CD4-positive, alpha-beta T cell treated with Interferon gamma for 1 hour (primary cell): ENCODE measurements around the gene CPNE5.
A peak's percentile ranks its signal among the peaks of the same experiment; 100 is the strongest.

Experiments
- DNase-seq: peaks from one replicate; pipeline ENCODE4 v3.0.0-alpha.2; 2020

CPNE5 gene

GRCh38 chr6:36787210-36787609, 52.0 kb downstream of the CPNE5 start:
- DNase-seq, result no peak

GRCh38 chr6:36786055-36786675, 53.1 kb downstream of the CPNE5 start:
- DNase-seq, result no peak

- DNase-seq, result no peak
Measured at GRCh38 chr6:36784376-36784636, 54.9 kb downstream of the CPNE5 start.

- DNase-seq, result no peak
Measured at GRCh38 chr6:36783603-36784375, 55.5 kb downstream of the CPNE5 start.

GRCh38 chr6:36781669-36782068, 57.6 kb downstream of the CPNE5 start:
- DNase-seq, result no peak

- no peak for DNase-seq
Measured at GRCh38 chr6:36780442-36781177, 58.6 kb downstream of the CPNE5 start.

GRCh38 chr6:36779227-36779626, 60.0 kb downstream of the CPNE5 start:
- DNase-seq, result no peak

GRCh38 chr6:36777801-36778200, 61.4 kb downstream of the CPNE5 start:
- DNase-seq, result no peak

- DNase-seq, result no peak
Measured at GRCh38 chr6:36776167-36776566, 63.1 kb downstream of the CPNE5 start.

- DNase-seq, result no peak
Measured at GRCh38 chr6:36774331-36774730, 64.9 kb downstream of the CPNE5 start.

- DNase-seq, result no peak
Measured at GRCh38 chr6:36772397-36772796, 66.8 kb downstream of the CPNE5 start.

- no peak for DNase-seq
Measured at GRCh38 chr6:36771145-36771544, 68.1 kb downstream of the CPNE5 start.

- DNase-seq, result peak; percentile 22
Measured at GRCh38 chr6:36769676-36770499, 69.4 kb downstream of the CPNE5 start.

- DNase-seq, result no peak
Measured at GRCh38 chr6:36769183-36769675, 70.0 kb downstream of the CPNE5 start.

- DNase-seq, result no peak
Measured at GRCh38 chr6:36766399-36766945, 72.8 kb downstream of the CPNE5 start.

- DNase-seq, result peak; percentile 82
Measured at GRCh38 chr6:36765594-36766398, 73.4 kb downstream of the CPNE5 start.

- no peak for DNase-seq
Measured at GRCh38 chr6:36765190-36765589, 74.1 kb downstream of the CPNE5 start.

GRCh38 chr6:36762123-36762522, 77.1 kb downstream of the CPNE5 start:
- no peak for DNase-seq

GRCh38 chr6:36760685-36761435, 78.4 kb downstream of the CPNE5 start:
- no peak for DNase-seq

GRCh38 chr6:36759148-36759759, 80.0 kb downstream of the CPNE5 start:
- peak; percentile 78 for DNase-seq
